Mesothelial cell of epicardium (in vitro differentiated cells): ENCODE data around the gene IKBKE. TPM values are rescaled to one million over a fixed set of nuclear protein-coding genes. Genes with fewer than 3 reads are reported as not detected.

Source experiments
- DNase-seq, 2 experiments: peaks; one replicate each; pipeline ENCODE4 v3.0.0; 2021; ENCODE audit warnings: low spot score in 2 of 2; ENCODE audit not compliant: unreplicated experiment in 2 of 2
- H3K27ac Mint-ChIP-seq: 2 replicates; pipeline ENCODE4 v1.8.0; 2021; ENCODE audit warnings: mixed read lengths
- H3K27me3 Mint-ChIP-seq: 2 replicates; pipeline ENCODE4 v1.8.0; 2021; ENCODE audit warnings: low read depth, mixed read lengths
- H3K36me3 Mint-ChIP-seq: 2 replicates; pipeline ENCODE4 v1.8.0; 2021; ENCODE audit warnings: mixed read lengths
- H3K4me1 Mint-ChIP-seq: 2 replicates; pipeline ENCODE4 v1.8.0; 2021; ENCODE audit warnings: mixed read lengths
- H3K4me3 Mint-ChIP-seq: 2 replicates; pipeline ENCODE4 v1.8.0; 2021; ENCODE audit warnings: mild to moderate bottlenecking, moderate library complexity, mixed read lengths
- H3K9me3 Mint-ChIP-seq: 2 replicates; pipeline ENCODE4 v1.8.0; 2021; ENCODE audit warnings: mixed read lengths
- CTCF ChIP-seq: fragments of 200-600 bp; sonication (generic); IDR thresholded peaks from one replicate; pipeline ENCODE4 v1.5.0; 2021; ENCODE audit warnings: antibody characterized with exemption; ENCODE audit not compliant: unreplicated experiment
- total RNA-seq: library from RNA; stranded (reverse); gene quantifications from 3 replicates; pipeline ENCODE4 v1.2.1, GENCODE V29; 2021

IKBKE gene
- total RNA-seq, 1 donor from 2014 or later: 7.9 TPM

GRCh38 chr1:206492589-206492988 lies 22.3 kb downstream of the IKBKE start:
- Mint-ChIP-seq H3K4me3 (no peak overlapping the region), H3K27me3 (no peaks in the 10 kb centered on the region), H3K27ac (no peak overlapping the region), H3K4me1 (peaks cover 27% of the 10 kb centered on the region), H3K36me3 (peaks cover 2% of the 10 kb centered on the region), H3K9me3 (no peaks in the 10 kb centered on the region)
- TF ChIP-seq CTCF: no peak
- DNase-seq: no peak

- Mint-ChIP-seq H3K27ac (no peak overlapping the region), H3K4me3 (no peak overlapping the region), H3K27me3 (no peaks in the 10 kb centered on the region), H3K9me3 (no peaks in the 10 kb centered on the region), H3K36me3 (peaks cover 2% of the 10 kb centered on the region), H3K4me1 (peaks cover 27% of the 10 kb centered on the region)
- no peak for TF ChIP-seq CTCF
- no peak for DNase-seq
Measured at GRCh38 chr1:206493279-206493678, 23.0 kb downstream of the IKBKE start.

- Mint-ChIP-seq H3K27ac (no peak overlapping the region), H3K4me3 (no peak overlapping the region), H3K9me3 (no peaks in the 10 kb centered on the region), H3K36me3 (peaks cover 2% of the 10 kb centered on the region), H3K4me1 (peaks cover 27% of the 10 kb centered on the region), H3K27me3 (no peaks in the 10 kb centered on the region)
- TF ChIP-seq CTCF: no peak
- no peak for DNase-seq
Measured at GRCh38 chr1:206495011-206495461, 24.8 kb downstream of the IKBKE start.

- TF ChIP-seq CTCF: no peak
- Mint-ChIP-seq H3K27ac (no peak overlapping the region), H3K36me3 (peaks cover 2% of the 10 kb centered on the region), H3K4me1 (peaks cover 25% of the 10 kb centered on the region), H3K9me3 (no peaks in the 10 kb centered on the region), H3K4me3 (no peak overlapping the region), H3K27me3 (no peaks in the 10 kb centered on the region)
- no peak for DNase-seq
Measured at GRCh38 chr1:206495493-206496046, 25.3 kb downstream of the IKBKE start.

- no peak for TF ChIP-seq CTCF
- Mint-ChIP-seq H3K4me3 (no peak overlapping the region), H3K9me3 (no peaks in the 10 kb centered on the region), H3K27ac (no peak overlapping the region), H3K36me3 (peaks cover 2% of the 10 kb centered on the region), H3K4me1 (peaks cover 23% of the 10 kb centered on the region), H3K27me3 (no peaks in the 10 kb centered on the region)
- no peak for DNase-seq
Measured at GRCh38 chr1:206496131-206496793, 26.0 kb downstream of the IKBKE start.
